M059J (cell line): Measurements from ENCODE around the gene MINDY4. TPM values are rescaled to one million over a fixed set of nuclear protein-coding genes. Genes with fewer than 3 reads are reported as not detected.

Source experiments
- DNase-seq: peaks from one replicate; pipeline ENCODE4 v3.0.0-alpha.2; 2012; ENCODE audit warnings: low read depth
- total RNA-seq: library from RNA; depleted of rRNA; stranded (reverse); fragments of >200 nt; shearing (Covaris generic); gene quantifications from 2 replicates; pipeline ENCODE4 v1.2.3, GENCODE V29; 2014

The MINDY4 gene
- total RNA-seq, 1 experiment from 2014 or later = 1.8 TPM

- DNase-seq = no peak
Observed at GRCh38 chr7:30835396-30835915, 64.2 kb downstream of the MINDY4 start.

- no peak for DNase-seq
Observed at GRCh38 chr7:30836991-30837390, 65.8 kb downstream of the MINDY4 start.

- no peak for DNase-seq
Observed at GRCh38 chr7:30837581-30837980, 66.4 kb downstream of the MINDY4 start.

- no peak for DNase-seq
Observed at GRCh38 chr7:30838008-30838407, 66.8 kb downstream of the MINDY4 start.

- no peak for DNase-seq
Observed at GRCh38 chr7:30840141-30841024, 69.2 kb downstream of the MINDY4 start.

- no peak for DNase-seq
Observed at GRCh38 chr7:30841025-30841735, 70.0 kb downstream of the MINDY4 start.

GRCh38 chr7:30841801-30842541, 70.8 kb downstream of the MINDY4 start:
- DNase-seq = no peak

- DNase-seq = no peak
Observed at GRCh38 chr7:30842542-30843451, 71.6 kb downstream of the MINDY4 start.

GRCh38 chr7:30843741-30844482, 72.7 kb downstream of the MINDY4 start:
- DNase-seq = no peak

- no peak for DNase-seq
Observed at GRCh38 chr7:30844483-30844874, 73.3 kb downstream of the MINDY4 start.

- no peak for DNase-seq
Observed at GRCh38 chr7:30844916-30845315, 73.7 kb downstream of the MINDY4 start.

GRCh38 chr7:30845426-30846135, 74.4 kb downstream of the MINDY4 start:
- peak; percentile 49 for DNase-seq

GRCh38 chr7:30846378-30846777, 75.2 kb downstream of the MINDY4 start:
- DNase-seq = no peak

- DNase-seq = no peak
Observed at GRCh38 chr7:30848121-30848855, 77.1 kb downstream of the MINDY4 start.

GRCh38 chr7:30849565-30849964, 78.3 kb downstream of the MINDY4 start:
- no peak for DNase-seq

GRCh38 chr7:30850426-30850825, 79.2 kb downstream of the MINDY4 start:
- DNase-seq = no peak

GRCh38 chr7:30851651-30852307, 80.6 kb downstream of the MINDY4 start:
- no peak for DNase-seq

- no peak for DNase-seq
Observed at GRCh38 chr7:30852308-30852684, 81.1 kb downstream of the MINDY4 start.
